Neural progenitor cell (in vitro differentiated cells): ENCODE results near the gene KLHL13. TPM values are rescaled to one million over a fixed set of nuclear protein-coding genes. Genes with fewer than 3 reads are reported as not detected.

Source experiments
- DNase-seq: peaks from one replicate; pipeline ENCODE4 v3.0.0-alpha.2; 2016; ENCODE audit warnings: low spot score
- H2AFZ ChIP-seq: fragments of 200-600 bp; sonication (generic); replicated peaks from 2 replicates; pipeline ENCODE4 v1.6.1; 2016; ENCODE audit warnings: antibody characterized with exemption
- H3F3A ChIP-seq: fragments of 200-600 bp; sonication (generic); 2 replicates; pipeline ENCODE4 v1.6.1; 2016; ENCODE audit warnings: antibody characterized with exemption, low read depth
- H3K27ac ChIP-seq: fragments of 200-600 bp; sonication (generic); 2 replicates; pipeline ENCODE4 v1.5.1; 2016; ENCODE audit warnings: mild to moderate bottlenecking
- H3K27me3 ChIP-seq: fragments of 200-600 bp; sonication (generic); 2 replicates; pipeline ENCODE4 v1.6.1; 2016; ENCODE audit warnings: mild to moderate bottlenecking, moderate library complexity
- H3K36me3 ChIP-seq: fragments of 200-600 bp; sonication (generic); 2 replicates; pipeline ENCODE4 v1.5.1; 2016
- H3K4me1 ChIP-seq: fragments of 200-600 bp; sonication (generic); 2 replicates; pipeline ENCODE4 v1.6.1; 2016; ENCODE audit warnings: mixed run types
- H3K4me2 ChIP-seq: fragments of 200-600 bp; sonication (generic); 2 replicates; pipeline ENCODE4 v1.6.1; 2016
- H3K4me3 ChIP-seq: fragments of 200-600 bp; sonication (generic); 2 replicates; pipeline ENCODE4 v1.5.1; 2016
- H3K79me2 ChIP-seq: fragments of 200-600 bp; sonication (generic); 2 replicates; pipeline ENCODE4 v1.6.1; 2016; ENCODE audit warnings: low read depth
- H3K9ac ChIP-seq: fragments of 200-600 bp; sonication (generic); 2 replicates; pipeline ENCODE4 v1.6.1; 2016
- H3K9me3 ChIP-seq: fragments of 200-600 bp; sonication (generic); 2 replicates; pipeline ENCODE4 v1.5.1; 2016; ENCODE audit warnings: low read depth
- H4K20me1 ChIP-seq: fragments of 200-600 bp; sonication (generic); 2 replicates; pipeline ENCODE4 v1.6.1; 2016; ENCODE audit warnings: low read depth
- H3K27ac Mint-ChIP-seq: 3 replicates; pipeline ENCODE4 v1.8.0; 2021; ENCODE audit warnings: mixed read lengths
- H3K27me3 Mint-ChIP-seq: 2 replicates; pipeline ENCODE4 v1.8.0; 2022; ENCODE audit warnings: low read depth, mild to moderate bottlenecking, inconsistent platforms, moderate library complexity, mixed read lengths; ENCODE audit not compliant: insufficient read depth
- H3K36me3 Mint-ChIP-seq: 3 replicates; pipeline ENCODE4 v1.8.0; 2021; ENCODE audit warnings: mixed read lengths
- H3K4me1 Mint-ChIP-seq: 3 replicates; pipeline ENCODE4 v1.8.0; 2021; ENCODE audit warnings: mixed read lengths
- H3K4me3 Mint-ChIP-seq: 3 replicates; pipeline ENCODE4 v1.8.0; 2021; ENCODE audit warnings: mild to moderate bottlenecking, moderate library complexity, mixed read lengths
- H3K9me3 Mint-ChIP-seq: 3 replicates; pipeline ENCODE4 v1.8.0; 2020; ENCODE audit warnings: mixed read lengths
- CTCF ChIP-seq: fragments of 200-600 bp; sonication (generic); IDR thresholded peaks from 2 replicates; pipeline ENCODE4 v1.5.1; 2017; ENCODE audit warnings: antibody characterized with exemption, mild to moderate bottlenecking
- EZH2 ChIP-seq: fragments of 200-600 bp; sonication (generic); IDR thresholded peaks from 2 replicates; pipeline ENCODE4 v1.6.1; 2017; ENCODE audit warnings: antibody characterized with exemption, mild to moderate bottlenecking, moderate library complexity
- EZH2phosphoT487 ChIP-seq: fragments of 200-600 bp; sonication (generic); IDR thresholded peaks from 2 replicates; pipeline ENCODE4 v1.6.1; 2017; ENCODE audit warnings: antibody characterized with exemption
- total RNA-seq: library from RNA; depleted of rRNA; stranded (reverse); fragments of >200 nt; gene quantifications from 2 replicates; pipeline ENCODE4 v1.2.3, GENCODE V29; 2015; ENCODE audit warnings: low replicate concordance

KLHL13 gene
- total RNA-seq, 1 donor from 2014 or later = 22.6 TPM

GRCh38 chrX:117987373-117987772 lies 129.2 kb downstream of the KLHL13 start:
- no peaks in the 10 kb centered on the region for H3K4me1 Mint-ChIP-seq
- no peaks in the 10 kb centered on the region for H4K20me1 ChIP-seq
- H3K9ac ChIP-seq = no peak overlapping the region
- TF ChIP-seq EZH2 (no peak), CTCF (no peak)
- no peak overlapping the region for H3K4me3 Mint-ChIP-seq
- H3K36me3 Mint-ChIP-seq = no peaks in the 10 kb centered on the region
- H3K27me3 Mint-ChIP-seq = no peaks in the 10 kb centered on the region
- H3K27ac Mint-ChIP-seq = no peak overlapping the region
- no peak overlapping the region for H3K4me3 ChIP-seq
- peaks cover 2% of the 10 kb centered on the region for H3K9me3 ChIP-seq
- H3F3A ChIP-seq = no peaks in the 10 kb centered on the region
- H3K4me2 ChIP-seq = no peak overlapping the region
- H3K9me3 Mint-ChIP-seq = no peaks in the 10 kb centered on the region
- H3K79me2 ChIP-seq = no peaks in the 10 kb centered on the region
- no peak overlapping the region for H2AFZ ChIP-seq
- H3K27ac ChIP-seq = no peak overlapping the region
- no peak for DNase-seq
- no peaks in the 10 kb centered on the region for H3K4me1 ChIP-seq
- H3K36me3 ChIP-seq = no peaks in the 10 kb centered on the region
- H3K27me3 ChIP-seq = no peaks in the 10 kb centered on the region

DNA sequence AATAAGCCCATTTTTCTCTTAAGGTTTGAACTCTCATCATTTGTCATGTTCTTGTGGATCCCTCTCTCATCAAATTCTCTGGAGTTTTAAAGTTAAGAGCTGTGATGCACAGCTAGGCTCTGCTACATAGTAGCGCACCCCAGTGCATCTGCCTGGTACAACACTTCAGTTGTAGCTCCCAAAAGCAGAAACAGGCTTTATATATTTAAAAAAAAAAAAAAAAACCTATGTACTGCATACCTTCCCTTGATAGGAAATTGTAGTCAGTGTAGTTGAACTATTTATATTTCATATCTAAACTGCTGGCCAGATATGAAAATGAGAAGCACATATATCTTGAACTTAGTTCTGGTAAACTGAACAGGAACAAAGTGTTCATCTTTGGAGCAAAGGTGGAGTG lies 131.4 kb downstream of the KLHL13 start:
- Mint-ChIP-seq H3K4me3 (no peak overlapping the region), H3K36me3 (no peaks in the 10 kb centered on the region), H3K4me1 (no peaks in the 10 kb centered on the region), H3K9me3 (no peaks in the 10 kb centered on the region), H3K27me3 (no peaks in the 10 kb centered on the region), H3K27ac (no peak overlapping the region)
- TF ChIP-seq EZH2phosphoT487 = no peak
- TF ChIP-seq EZH2 = no peak
- TF ChIP-seq CTCF = peak; percentile 44
- H3K4me2 ChIP-seq = no peak overlapping the region
- no peak overlapping the region for H3K9ac ChIP-seq
- H3K4me1 ChIP-seq = no peaks in the 10 kb centered on the region
- no peak overlapping the region for H3K27ac ChIP-seq
- peak; percentile 40 for DNase-seq
- no peaks in the 10 kb centered on the region for H3F3A ChIP-seq
- no peak overlapping the region for H2AFZ ChIP-seq
- H3K4me3 ChIP-seq = no peak overlapping the region
- no peaks in the 10 kb centered on the region for H3K79me2 ChIP-seq
- no peaks in the 10 kb centered on the region for H4K20me1 ChIP-seq
- no peaks in the 10 kb centered on the region for H3K27me3 ChIP-seq
- no peaks in the 10 kb centered on the region for H3K36me3 ChIP-seq
- peaks cover 7% of the 10 kb centered on the region for H3K9me3 ChIP-seq

DNA sequence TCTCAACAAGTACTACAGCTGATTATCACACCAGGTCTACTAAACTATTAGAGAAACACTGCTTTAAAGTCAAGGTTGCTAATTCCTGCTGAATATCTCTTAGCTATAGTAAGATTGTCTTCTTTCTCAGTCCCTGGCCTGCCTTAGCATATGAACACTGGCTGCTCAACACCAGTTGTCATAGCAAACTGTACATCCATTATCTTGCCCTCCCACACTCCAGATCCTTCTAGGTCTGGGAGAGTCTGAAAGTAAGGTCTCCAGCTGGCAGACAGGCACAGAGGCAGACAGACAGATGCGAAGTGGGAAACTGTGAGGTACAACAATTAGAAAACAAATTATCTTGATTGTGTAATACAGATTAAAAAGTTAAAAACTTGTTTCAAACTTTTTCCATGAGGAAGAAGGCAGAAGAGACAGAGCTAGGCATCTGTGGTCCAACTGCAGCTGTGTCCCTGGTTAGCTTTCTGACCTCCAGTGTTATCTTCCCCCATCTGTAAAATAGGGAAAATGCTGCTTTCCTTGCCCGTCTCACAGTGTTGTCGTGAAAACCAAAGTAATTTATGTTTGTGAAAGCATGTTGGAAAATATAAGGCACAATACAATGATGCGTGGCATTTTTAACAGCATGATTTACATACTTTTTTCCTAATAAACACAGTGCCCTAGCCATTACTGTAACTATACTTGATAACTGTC lies 133.8 kb downstream of the KLHL13 start:
- no peaks in the 10 kb centered on the region for H3K9me3 Mint-ChIP-seq
- Histone ChIP-seq H2AFZ (no peak overlapping the region), H3K9me3 (peaks cover 5% of the 10 kb centered on the region), H3F3A (no peaks in the 10 kb centered on the region), H3K27ac (no peak overlapping the region), H3K36me3 (no peaks in the 10 kb centered on the region), H3K4me2 (no peak overlapping the region), H4K20me1 (no peaks in the 10 kb centered on the region), H3K4me1 (no peaks in the 10 kb centered on the region), H3K4me3 (no peak overlapping the region), H3K79me2 (no peaks in the 10 kb centered on the region), H3K9ac (no peak overlapping the region), H3K27me3 (no peaks in the 10 kb centered on the region)
- H3K4me1 Mint-ChIP-seq = no peaks in the 10 kb centered on the region
- DNase-seq = no peak
- H3K27me3 Mint-ChIP-seq = peaks cover 2% of the 10 kb centered on the region
- H3K4me3 Mint-ChIP-seq = no peak overlapping the region
- no peaks in the 10 kb centered on the region for H3K36me3 Mint-ChIP-seq
- TF ChIP-seq EZH2phosphoT487 (no peak), EZH2 (no peak), CTCF (no peak)
- H3K27ac Mint-ChIP-seq = no peak overlapping the region
